GM18519 (cell line): Measurements from ENCODE around the gene GAMT.
"Not testable (repeated sequence)": the region's sequence is repeated elsewhere in the genome, so short reads cannot be mapped to it uniquely, and the experiment has no call there.

ENCODE experiments used
- ATAC-seq: cut with Tn5 transposase; IDR thresholded peaks from one replicate; pipeline ENCODE4 v1.9.1; 2021; ENCODE audit warnings: mild to moderate bottlenecking, moderate library complexity; ENCODE audit not compliant: unreplicated experiment, low FRiP score

The GAMT gene

DNA sequence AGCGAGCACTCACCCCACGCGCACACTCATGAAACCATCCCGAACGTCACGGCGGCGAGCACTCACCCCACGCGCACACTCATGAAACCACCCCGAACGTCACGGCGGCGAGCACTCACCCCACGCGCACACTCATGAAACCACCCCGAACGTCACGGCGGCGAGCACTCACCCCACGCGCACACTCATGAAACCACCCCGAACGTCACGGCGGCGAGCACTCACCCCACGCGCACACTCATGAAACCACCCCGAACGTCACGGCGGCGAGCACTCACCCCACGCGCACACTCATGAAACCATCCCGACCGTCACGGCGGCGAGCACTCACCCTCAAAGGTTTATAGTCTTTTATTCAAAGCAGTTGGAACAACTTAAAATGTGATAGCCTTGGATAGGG is 18.7 kb upstream of the GAMT start:
- not testable (repeated sequence) for ATAC-seq

DNA sequence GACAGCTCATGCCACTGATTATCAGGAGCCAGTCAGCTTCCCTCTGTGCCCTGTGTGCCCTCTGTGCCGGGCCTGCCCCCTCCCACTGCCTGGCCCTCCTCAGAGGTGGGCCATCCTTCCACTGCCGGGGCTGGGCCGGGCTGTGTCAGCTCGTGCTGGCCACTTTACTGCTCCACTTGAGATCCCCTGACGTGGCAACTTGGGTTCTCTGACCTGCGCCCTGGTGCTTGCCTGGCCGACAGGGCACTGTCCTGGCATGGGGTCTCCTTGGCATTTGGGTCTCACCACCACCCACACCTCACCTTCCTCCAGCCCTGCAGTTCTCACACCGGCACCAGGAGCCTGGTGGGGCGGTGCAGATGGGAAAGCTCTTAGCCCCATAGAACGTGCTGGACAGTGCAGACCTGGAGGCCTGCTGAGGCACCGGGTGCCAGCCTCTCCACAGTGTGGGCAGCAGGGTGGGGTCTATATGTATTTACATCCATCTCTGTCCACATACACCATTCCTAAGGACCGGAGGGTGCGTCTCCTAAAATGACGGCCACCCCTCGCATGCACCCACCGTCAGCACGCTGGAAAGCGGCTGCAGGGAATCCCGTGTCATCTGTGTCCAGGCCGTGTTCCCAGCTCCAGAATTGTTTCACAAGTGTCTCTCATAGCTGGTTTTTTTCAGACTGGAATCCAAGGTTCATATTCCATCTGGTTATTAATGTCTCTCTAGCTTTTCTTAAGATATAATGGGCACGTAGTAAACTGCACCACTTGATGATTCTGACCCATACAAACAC is 17.8 kb upstream of the GAMT start:
- no peak for ATAC-seq

DNA sequence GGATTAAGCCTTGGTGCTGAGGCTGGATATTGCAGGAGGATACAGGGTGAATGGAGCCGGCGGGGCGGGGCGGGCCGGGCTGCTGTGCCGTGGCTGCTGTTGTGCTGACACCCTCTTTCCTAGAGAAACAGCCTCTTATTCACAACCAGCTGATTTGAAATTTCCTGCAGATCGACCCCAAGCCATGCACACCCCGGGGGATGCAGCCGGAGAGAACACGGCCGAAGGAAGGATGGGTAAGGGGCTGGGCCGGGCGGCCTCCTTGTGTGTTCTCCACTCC is 17.1 kb upstream of the GAMT start:
- ATAC-seq = no peak

DNA sequence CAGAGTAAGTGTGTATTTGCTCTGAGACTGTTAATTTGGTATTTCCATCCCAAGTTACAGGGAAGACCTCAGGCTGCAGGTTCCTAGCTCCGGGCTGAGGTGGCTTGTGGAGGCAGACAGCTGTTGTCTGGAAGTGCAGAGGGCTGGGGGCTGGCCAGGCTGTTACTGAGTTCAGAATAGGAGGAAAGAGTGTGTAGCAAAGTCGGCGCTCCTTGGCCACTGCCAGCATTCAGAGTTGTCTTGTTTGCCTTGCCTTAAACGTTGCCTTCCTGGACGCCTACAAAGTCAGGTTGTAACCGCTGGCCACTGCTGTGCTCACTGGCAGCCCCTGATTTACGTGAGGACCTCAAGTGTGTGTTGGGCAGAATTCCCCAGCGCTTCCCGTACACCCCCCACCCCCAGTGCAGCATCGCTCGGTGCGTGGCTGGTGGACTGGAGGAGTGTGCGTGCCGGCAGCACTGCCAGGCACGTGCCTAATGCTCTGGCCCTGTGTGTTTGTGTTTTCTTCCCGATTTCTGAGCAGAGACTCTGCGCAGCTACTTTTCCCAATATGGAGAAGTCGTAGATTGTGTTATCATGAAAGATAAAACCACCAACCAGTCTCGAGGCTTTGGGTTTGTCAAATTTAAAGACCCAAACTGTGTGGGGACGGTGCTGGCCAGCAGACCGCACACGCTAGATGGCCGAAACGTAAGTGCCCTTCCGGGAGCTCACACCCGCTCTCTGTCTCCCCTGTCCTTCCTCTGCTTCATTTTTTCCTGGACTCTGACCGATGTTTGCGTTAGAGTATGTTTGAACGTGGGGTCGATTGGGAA is 16.5 kb upstream of the GAMT start:
- ATAC-seq = no peak

DNA sequence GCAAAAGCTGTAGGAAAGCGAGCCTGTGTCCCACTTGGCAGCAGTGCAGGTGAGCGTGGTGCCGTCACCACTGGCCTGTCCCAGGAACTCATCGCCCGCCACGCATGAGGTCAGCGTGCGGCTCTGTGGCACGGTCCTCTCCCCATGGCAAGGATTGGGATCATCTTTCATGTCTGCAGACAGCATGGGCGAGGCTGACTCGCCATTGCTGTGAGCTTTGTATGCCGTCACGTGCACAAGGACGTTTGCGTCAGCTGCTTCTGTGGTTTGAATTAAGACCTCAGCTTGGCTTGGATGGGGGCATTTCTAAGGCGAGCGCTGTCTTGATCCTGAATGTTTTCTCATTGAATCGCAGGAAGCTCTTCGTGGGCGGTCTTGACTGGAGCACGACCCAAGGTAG is 15.8 kb upstream of the GAMT start:
- ATAC-seq = no peak

DNA sequence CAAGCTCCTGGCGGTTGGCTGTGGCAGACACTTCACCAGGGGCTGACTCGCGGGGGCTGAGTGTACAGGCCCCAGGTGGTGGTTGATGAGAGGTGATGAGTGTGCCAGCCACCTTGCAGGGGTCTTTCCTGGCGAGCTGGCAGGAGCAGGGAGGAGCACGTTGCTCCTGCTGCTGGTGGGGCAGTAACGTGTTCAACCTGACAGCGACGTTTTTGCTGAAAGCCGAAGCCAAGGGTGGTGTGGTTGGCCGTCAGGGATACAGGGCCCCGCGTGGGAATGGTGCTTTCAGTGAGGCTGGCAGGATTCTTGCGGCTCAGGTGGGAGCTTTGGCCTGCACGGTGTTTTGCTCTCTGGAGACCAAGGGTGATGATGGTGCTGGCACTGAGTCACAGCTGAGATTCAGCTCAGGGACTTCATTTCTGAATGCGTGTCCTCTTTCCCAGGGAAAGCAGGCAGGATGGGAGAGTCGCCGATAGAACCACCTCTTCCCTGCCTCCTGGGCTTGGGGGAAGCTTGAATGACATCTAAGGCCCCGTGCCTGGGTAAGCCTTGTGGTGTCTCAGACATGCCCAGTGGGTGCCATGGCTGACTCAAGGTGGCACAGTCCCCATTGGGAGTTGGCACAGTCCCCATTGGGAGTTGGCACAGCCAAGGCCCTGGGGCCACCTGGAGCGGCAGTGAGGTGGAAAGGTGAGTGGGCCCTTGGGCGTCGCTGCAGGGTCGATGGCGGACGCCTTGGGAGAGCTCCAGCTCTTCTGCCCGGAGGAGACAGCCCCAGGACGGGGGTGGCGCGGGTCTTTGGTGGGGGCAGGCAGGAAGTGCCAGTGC is 14.9 kb upstream of the GAMT start:
- no peak for ATAC-seq

DNA sequence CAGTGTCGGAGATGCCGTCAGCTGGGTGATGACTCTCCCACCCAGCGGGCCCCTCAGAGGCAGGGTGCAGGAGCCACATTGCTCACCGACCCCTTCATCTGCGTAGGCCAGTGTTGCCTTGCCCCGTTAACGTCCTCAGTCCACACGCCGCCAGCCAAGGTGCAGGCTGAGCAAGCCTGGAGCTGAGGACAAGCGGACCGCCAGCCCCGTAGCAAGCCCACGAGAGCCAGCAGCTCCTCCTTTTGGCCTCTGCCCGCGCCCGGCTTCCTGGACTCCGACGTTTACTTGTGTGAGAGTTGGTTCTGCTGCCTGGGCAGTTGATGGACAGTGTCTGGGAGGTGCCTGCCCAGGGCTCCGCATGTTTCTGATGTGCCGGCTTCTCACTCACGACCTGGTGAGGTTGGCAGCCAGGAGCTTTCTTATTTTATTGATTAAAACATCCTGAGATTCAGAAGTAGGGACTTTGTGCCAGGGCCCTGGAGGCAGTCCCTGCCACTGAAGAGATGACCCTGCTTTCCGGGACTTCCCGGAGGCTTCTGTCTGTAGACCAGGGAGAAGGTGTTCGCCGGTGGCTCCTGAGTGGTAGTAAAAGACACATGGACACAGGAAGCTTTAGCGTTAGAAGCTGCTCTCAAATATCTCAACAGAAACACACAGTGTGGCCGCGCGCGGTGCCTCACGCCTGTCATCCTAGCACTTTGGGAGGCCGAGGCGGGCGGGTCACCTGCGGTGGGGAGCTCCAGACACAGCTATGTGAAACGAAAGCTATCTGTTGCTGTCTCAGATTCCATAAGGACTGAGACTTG is 11.9 kb upstream of the GAMT start:
- ATAC-seq = no peak

DNA sequence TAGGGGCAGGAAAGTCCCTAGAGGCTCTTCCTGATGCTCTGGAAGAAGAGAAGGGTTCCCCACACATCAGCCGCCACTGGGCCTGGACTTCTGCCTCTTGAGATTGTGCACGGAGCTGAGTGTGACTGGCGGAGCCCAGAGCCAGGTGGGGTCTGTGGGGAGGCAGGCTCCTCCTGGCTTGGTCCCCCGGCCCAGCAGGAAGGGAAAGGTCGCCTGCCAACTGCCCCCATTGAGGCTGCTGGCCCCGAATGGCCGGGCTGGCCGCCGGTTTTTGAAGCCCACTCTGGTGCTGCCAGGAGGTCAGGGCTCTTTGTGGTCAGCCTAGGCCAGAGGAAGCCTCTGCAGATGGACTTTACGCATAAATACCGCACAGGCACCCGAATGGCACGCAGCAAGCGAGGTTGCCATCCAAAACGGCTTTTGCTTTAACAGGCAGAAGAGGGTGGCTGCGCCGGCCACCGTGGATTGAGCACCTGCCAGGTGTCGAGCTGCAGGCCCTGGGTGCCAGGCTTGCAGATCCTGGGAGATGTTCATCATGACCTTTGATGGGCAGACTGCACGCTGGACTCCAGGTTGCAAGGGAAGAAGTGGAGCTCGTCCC is 11.1 kb upstream of the GAMT start:
- no peak for ATAC-seq

DNA sequence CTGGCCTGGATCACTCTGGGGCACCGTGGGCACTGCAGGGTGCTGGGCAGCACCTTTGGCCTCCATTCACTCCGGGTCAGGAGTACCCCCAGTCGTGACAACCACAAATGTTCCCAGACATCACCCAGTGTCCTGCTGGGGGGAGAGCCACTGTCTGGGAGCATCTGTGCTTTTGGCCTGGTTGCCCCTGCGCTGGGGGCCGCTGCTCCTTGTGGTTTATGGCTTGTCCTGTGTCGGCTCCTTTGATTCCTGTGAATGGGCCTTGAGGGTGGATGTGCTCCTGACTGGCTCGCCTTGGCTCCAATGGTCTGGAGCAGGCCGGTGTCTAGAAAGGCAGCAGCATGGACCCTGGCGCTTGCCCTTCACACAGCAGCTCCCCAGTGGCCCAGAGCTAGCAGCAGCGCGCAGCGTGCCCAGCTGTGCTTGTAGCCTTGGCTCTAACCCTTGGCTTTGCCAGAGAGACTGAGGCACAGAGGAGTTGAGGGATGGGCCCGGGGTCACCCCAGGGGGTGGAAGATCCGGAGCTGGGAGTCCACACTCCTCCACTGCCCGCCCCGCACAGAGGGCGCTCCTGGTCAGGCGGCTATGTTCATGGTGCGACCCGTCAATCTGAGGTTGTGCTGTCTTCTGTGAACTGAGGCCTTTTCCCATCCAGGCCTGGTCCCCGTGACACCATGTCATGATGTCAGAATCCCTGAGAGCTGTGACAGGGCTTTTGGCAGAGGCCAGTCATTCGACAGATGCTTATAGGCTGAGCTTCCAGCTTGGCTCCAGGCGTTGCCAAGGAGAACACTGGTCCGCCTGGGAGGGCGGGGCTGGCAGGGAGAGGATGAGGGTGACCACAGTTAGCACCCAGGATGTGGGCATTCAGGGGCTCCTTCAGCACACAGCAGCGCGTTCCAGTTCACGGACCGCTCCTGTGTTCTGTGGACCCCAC is 10.2 kb upstream of the GAMT start:
- ATAC-seq = no peak

DNA sequence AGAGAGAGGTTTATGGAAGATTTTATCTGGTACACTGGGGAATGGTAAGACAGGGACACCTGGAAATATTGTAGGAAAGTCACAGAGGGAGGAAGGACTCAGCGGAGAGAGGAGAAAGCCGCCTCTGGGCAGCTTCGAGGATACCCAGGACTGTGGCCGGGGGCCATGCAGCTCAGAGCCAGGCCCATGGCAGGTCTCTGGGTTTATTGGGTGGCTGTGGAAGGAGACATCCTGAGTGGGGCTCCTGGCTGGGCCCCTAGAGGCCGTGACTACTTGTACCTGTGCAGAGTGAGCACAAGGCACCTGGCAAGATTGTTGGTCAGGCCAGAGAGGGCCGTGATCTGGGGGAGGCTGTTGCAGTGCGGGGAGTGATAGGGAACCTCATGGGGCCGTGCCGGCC is 9.4 kb upstream of the GAMT start:
- no peak for ATAC-seq

DNA sequence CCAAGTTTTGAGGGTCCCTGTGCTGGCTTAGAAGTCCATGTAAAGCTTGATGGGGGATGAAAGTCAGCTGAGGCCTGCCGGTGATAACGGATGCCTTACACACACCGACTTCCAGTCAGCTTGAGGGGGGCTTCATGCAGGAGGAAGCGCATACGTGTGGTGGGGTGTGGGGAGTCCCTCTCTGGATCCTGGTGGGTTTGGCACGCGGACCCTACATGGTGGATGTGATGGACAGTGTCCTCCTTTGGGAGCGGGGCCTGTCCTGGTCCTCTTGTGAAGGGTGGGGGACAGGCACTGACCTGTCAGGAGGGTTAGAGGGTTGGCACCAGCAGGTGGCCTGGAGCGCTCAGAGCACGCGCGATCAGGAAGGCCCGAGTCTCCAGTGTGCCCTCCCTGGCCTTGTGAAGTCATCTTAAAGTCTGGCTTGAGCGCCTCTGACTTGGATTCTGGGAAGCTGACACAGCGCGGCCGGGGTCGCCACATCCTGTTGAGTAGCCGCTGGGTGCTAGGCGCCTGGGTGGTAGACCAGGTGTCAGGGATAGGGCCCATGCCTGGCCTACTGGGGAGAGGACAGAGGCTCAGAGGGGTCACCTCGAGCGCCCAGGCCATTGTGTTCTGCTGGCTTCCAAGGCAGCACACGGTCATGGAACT is 8.9 kb upstream of the GAMT start:
- no peak for ATAC-seq

DNA sequence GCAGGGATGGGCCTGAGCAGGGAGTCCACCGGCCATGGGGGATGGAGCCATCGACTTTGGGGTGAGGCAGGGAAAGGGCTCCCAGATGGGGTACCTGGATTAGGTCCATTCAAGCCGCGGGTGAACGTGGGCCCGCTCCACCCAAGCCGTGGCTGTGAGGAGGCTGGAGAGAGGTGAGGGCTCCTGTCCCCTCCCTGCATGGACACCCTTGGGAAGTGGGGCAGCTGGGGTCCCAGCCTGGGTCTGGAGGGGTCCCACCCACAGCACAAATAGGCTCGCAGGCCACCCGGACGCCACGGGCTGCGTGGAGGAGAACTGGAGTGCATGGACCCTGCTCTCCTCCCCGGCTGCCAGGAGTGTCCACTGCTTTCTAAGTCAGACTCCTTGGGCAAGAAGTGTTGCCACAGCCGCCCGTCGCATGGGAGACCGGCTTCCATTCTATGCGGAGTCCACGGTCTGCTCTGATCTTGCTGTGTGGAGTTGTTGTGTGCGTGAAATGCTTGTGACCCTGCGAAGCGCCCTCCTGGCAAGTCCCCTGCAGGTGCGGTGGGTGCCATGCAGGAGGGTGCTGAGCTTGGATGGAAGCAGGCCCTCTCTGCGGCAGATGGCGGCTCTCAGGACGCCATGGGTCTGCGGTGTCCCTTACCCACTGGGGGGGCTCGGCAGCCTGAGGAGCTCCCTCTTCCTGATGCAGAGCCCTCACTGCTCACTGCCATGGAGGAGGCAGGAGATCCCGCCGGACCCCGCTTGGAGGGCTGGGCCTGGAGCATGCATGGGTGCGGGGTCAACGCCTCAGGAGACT is 8.1 kb upstream of the GAMT start:
- ATAC-seq = no peak

DNA sequence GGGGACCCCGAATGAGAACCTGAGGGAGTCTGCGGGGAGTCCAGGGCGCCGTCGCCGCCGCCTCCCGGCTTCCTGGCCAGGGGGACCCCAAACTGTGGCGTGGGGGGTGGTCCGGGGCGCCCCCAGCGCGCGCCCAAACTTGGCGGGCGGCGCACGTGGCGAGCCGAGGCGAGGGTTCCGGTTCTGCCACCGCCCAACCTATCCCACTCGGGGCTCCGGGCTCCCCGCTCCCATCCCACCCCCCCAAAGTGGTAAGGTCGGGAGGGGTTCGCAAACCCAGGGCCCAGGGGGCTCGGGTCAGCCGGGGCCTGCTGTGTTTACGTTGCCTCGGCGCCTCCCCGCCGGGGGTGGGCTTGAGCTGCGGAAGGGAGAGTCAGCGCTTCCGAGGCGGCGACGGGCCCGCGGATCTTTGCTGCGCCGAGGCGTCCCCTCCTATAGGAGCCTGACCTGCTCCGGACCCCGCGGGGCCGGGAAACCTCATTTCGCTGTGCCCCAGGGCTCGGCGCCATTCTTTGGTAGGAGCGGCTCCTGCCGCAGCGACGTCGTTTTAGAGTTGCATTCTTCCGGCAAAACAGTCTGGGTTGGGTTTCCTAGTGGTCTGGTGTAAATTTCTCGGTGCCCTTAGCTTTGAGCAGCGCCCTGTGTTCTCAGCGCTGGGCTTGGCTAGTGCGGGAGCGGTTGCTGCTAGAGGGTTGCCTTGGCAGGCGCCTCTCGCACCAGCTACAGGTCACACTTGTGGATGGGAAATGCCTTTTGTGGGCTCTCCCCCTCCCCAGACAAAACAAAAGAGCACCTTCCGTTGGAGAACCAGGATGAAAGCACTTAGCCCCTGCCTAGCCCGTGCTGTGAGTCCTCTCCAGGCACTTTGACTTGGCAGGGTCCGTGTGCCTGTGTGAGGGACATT is 7.2 kb upstream of the GAMT start:
- ATAC-seq = no peak

DNA sequence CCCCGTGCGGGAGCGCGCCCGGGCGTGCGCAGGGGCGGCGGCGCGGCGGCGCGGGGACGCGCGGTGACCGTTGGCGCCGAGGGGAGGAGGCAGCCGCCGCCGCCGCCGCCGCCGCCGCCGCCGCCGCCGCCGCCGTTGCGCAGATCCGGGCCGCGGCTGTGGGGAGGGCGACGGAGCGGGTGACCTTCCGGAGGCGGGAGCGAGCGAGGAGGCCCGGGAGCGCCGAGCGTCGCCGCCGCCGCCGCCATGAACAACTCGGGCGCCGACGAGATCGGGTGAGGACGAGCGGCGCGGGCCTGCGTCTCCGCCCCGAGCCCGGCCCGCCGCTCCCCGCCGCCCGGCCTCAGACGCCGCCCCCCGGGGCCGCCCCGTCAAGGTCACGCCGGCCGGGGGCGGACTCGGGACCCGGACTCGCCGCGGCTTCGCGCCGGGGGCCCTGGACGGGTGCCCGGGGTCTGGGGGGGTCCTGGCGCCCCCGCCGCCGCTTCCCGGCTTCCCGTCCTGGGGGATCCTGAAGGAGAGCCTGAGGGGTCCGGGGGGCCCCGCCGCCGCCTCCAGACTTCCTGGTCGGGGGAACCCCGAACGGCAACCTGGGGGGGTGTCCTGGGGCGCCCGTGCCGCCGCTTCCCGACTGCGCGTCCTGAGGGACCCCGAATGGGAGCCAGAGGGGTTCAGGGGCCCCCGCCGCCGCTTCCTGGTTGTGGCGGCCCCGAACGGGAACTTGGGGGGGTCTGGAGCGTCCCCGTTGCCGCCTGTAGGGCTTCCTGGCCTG is 6.4 kb upstream of the GAMT start, which contains the start of gene DAZAP1:
Gene DAZAP1, plus strand, starts transcription at position 59 of the 772 bp plus-strand sequence. Its CDS starts 188 bp downstream, at position 247.
- ATAC-seq = no peak

DNA sequence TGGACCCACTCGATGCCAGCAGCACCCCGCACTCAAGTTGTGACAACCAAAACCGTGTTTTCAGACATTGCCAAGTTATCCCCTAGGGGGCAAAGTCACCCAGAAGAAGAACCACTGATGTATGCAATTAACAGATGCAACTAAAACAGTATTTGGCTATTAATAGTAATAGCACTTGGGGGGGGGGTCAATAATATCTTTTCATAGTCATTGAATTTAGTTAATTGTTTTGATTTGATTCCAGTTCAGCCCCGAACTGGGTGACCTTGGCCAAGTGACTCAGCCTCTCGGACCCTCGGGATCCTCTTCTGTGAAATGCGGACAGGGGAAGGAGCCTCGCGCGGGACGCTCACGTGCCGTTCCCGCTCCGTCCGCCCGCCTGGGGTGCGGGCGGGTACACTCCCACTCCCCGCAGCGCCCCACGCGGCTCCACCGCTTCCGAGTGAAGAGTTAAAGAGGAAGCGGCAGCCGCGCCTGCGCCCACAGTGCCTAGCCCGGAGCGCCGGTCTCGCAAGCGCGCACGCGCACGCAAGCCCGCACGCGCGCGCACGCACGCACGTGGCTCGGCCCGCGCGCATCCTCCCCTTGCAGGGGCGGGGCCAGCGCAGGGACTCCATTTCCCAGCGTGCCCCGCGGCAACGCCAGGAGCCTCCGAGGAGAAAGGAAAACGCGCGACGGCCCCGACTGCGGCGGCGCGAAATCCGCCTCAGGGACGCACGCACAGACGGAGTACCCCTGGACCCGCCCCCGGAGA is 5.6 kb upstream of the GAMT start:
- peak; percentile 56 for ATAC-seq
